ENCODE data around the gene SYNE2. TPM values are rescaled to one million over a fixed set of nuclear protein-coding genes. Genes with fewer than 3 reads are reported as not detected.
A peak's percentile ranks its signal among the peaks of the same experiment; 100 is the strongest.
"Not testable (repeated sequence)": the region's sequence is repeated elsewhere in the genome, so short reads cannot be mapped to it uniquely, and the experiment has no call there.

Gene SYNE2
- total RNA-seq, 1 experiment from 2014 or later = 71.1 TPM

GRCh38 chr14:64035143-64035542 lies 182.3 kb downstream of the SYNE2 start:
- H3K27me3 Mint-ChIP-seq (ENCODE audit: low read depth) = no peaks in the 10 kb centered on the region
- peaks cover 18% of the 10 kb centered on the region for H3K4me1 Mint-ChIP-seq
- peaks cover 5% of the 10 kb centered on the region for H3K9me3 Mint-ChIP-seq
- H3K36me3 Mint-ChIP-seq = peaks cover 43% of the 10 kb centered on the region
- CTCF ChIA-PET = interaction anchor here (0.6 to 0.7 kb wide), 2 partner anchors 22 to 173 kb away, joined by 3 to 4 read pairs; no protein-coding TSS in a partner anchor
- TF ChIP-seq USF1 (CRISPR knock-in tag; IDR thresholded peaks at IDR 0.05) (no peak), ZNF232 (CRISPR knock-in tag; IDR thresholded peaks at IDR 0.05) (no peak), TP53 (CRISPR knock-in tag; IDR thresholded peaks at IDR 0.05) (no peak), E2F1 (CRISPR knock-in tag; IDR thresholded peaks at IDR 0.05) (no peak)
- POLR2A ChIA-PET = no interaction called here
- DNase-seq (ENCODE audit: low spot score) = no peak
- H3K4me3 Mint-ChIP-seq = no peak overlapping the region
- no peak for ATAC-seq
- H3K27ac Mint-ChIP-seq = peak overlapping the region; percentile 79

GRCh38 chr14:64037869-64038745 lies 185.3 kb downstream of the SYNE2 start:
- H3K4me3 Mint-ChIP-seq; CTCF ChIA-PET; H3K27me3 Mint-ChIP-seq (ENCODE audit: low read depth); POLR2A ChIA-PET; DNase-seq (ENCODE audit: low spot score); ATAC-seq; H3K27ac Mint-ChIP-seq: not testable (repeated sequence)
- H3K9me3 Mint-ChIP-seq = peaks cover 18% of the 10 kb centered on the region
- H3K4me1 Mint-ChIP-seq = peaks cover 19% of the 10 kb centered on the region
- H3K36me3 Mint-ChIP-seq = peaks cover 48% of the 10 kb centered on the region

- no peak for DNase-seq (ENCODE audit: low spot score)
- H3K4me1 Mint-ChIP-seq = peaks cover 19% of the 10 kb centered on the region
- TF ChIP-seq NFATC4 (CRISPR knock-in tag; IDR thresholded peaks at IDR 0.05) = no peak
- no peak for TF ChIP-seq MAX (CRISPR knock-in tag; IDR thresholded peaks at IDR 0.05)
- TF ChIP-seq ZNF263 (CRISPR knock-in tag; IDR thresholded peaks at IDR 0.05; ENCODE audit: low read depth) = no peak
- no peak for TF ChIP-seq ZBTB21 (CRISPR knock-in tag; IDR thresholded peaks at IDR 0.05; ENCODE audit: borderline replicate concordance)
- no peak for TF ChIP-seq ZNF138 (CRISPR knock-in tag; conservative IDR thresholded peaks at IDR 0.05)
- no peak for TF ChIP-seq ZNF416 (CRISPR knock-in tag; IDR thresholded peaks at IDR 0.05)
- TF ChIP-seq E2F5 (CRISPR knock-in tag; IDR thresholded peaks at IDR 0.05) = no peak
- CTCF ChIA-PET = interaction anchor here (0.6 to 1.1 kb wide), 4 partner anchors 22 to 439 kb away, joined by 3 to 4 read pairs (median 4); no protein-coding TSS in a partner anchor
- no peak for ATAC-seq
- H3K27me3 Mint-ChIP-seq (ENCODE audit: low read depth) = no peaks in the 10 kb centered on the region
- H3K36me3 Mint-ChIP-seq = peaks cover 52% of the 10 kb centered on the region
- no peak overlapping the region for H3K4me3 Mint-ChIP-seq
- no peak overlapping the region; the same call in 1 of the 2 replicates for H3K27ac Mint-ChIP-seq
- H3K9me3 Mint-ChIP-seq = peaks cover 21% of the 10 kb centered on the region
- POLR2A ChIA-PET = no interaction called here
Observed at GRCh38 chr14:64038841-64039542, 186.2 kb downstream of the SYNE2 start.

GRCh38 chr14:64040044-64040443 lies 187.2 kb downstream of the SYNE2 start:
- ATAC-seq = no peak
- Mint-ChIP-seq H3K27ac (no peak overlapping the region), H3K27me3 (ENCODE audit: low read depth) (no peaks in the 10 kb centered on the region), H3K4me1 (peaks cover 14% of the 10 kb centered on the region), H3K9me3 (peaks cover 29% of the 10 kb centered on the region), H3K36me3 (peaks cover 58% of the 10 kb centered on the region), H3K4me3 (no peak overlapping the region)
- no peak for DNase-seq (ENCODE audit: low spot score)
- ChIA-PET POLR2A (no interaction called here), CTCF (no interaction called here)
- TF ChIP-seq HMGXB4 (CRISPR knock-in tag; IDR thresholded peaks at IDR 0.05) (no peak), NFYB (CRISPR knock-in tag; conservative IDR thresholded peaks at IDR 0.05; ENCODE audit: low read depth) (no peak), MXD4 (CRISPR knock-in tag; IDR thresholded peaks at IDR 0.05; ENCODE audit: borderline replicate concordance) (no peak), ETV6 (CRISPR knock-in tag; IDR thresholded peaks at IDR 0.05) (no peak), ERG (CRISPR knock-in tag; IDR thresholded peaks at IDR 0.05) (no peak), ZNF416 (CRISPR knock-in tag; IDR thresholded peaks at IDR 0.05) (no peak), FOXK1 (CRISPR knock-in tag; IDR thresholded peaks at IDR 0.05) (no peak), ZNF263 (CRISPR knock-in tag; IDR thresholded peaks at IDR 0.05; ENCODE audit: low read depth) (no peak), JAZF1 (CRISPR knock-in tag; IDR thresholded peaks at IDR 0.05) (no peak), SOX15 (CRISPR knock-in tag; IDR thresholded peaks at IDR 0.05) (no peak), CREB1 (CRISPR knock-in tag; IDR thresholded peaks at IDR 0.05) (no peak), USF2 (CRISPR knock-in tag; IDR thresholded peaks at IDR 0.05) (no peak)
